Smooth muscle cell (in vitro differentiated cells): Measurements from ENCODE around the gene PRMT3. TPM values are rescaled to one million over a fixed set of nuclear protein-coding genes. Genes with fewer than 3 reads are reported as not detected.

ENCODE experiments used
- DNase-seq: peaks from one replicate; lab custom pipeline; 2025; ENCODE audit not compliant: unreplicated experiment; lab: John Stamatoyannopoulos, UW
- H2AFZ ChIP-seq: fragments of 200-600 bp; sonication (generic); 2 replicates; pipeline ENCODE4 v1.6.0; 2016; ENCODE audit warnings: antibody characterized with exemption, low read depth, mild to moderate bottlenecking
- H3F3A ChIP-seq: fragments of 200-600 bp; sonication (generic); 2 replicates; pipeline ENCODE4 v1.6.0; 2017; ENCODE audit warnings: antibody characterized with exemption, low read depth
- H3K27ac ChIP-seq: fragments of 200-600 bp; sonication (generic); 2 replicates; pipeline ENCODE4 v1.5.1; 2016; ENCODE audit warnings: low read depth, mild to moderate bottlenecking
- H3K27me3 ChIP-seq: fragments of 200-600 bp; sonication (generic); 2 replicates; pipeline ENCODE4 v1.6.1; 2016; ENCODE audit warnings: low read depth, mild to moderate bottlenecking
- H3K36me3 ChIP-seq: fragments of 200-600 bp; sonication (generic); 2 replicates; pipeline ENCODE4 v1.5.1; 2016; ENCODE audit warnings: low read depth
- H3K4me1 ChIP-seq: fragments of 200-600 bp; sonication (generic); 2 replicates; pipeline ENCODE4 v1.5.1; 2016; ENCODE audit warnings: low read depth
- H3K4me2 ChIP-seq: fragments of 200-600 bp; sonication (generic); 2 replicates; pipeline ENCODE4 v1.6.0; 2016; ENCODE audit warnings: mild to moderate bottlenecking
- H3K4me3 ChIP-seq: fragments of 200-600 bp; sonication (generic); 2 replicates; pipeline ENCODE4 v1.5.1; 2016; ENCODE audit warnings: mild to moderate bottlenecking
- H3K79me2 ChIP-seq: fragments of 200-600 bp; sonication (generic); 2 replicates; pipeline ENCODE4 v1.6.0; 2016; ENCODE audit warnings: low read depth, mild to moderate bottlenecking
- H3K9ac ChIP-seq: fragments of 200-600 bp; sonication (generic); 2 replicates; pipeline ENCODE4 v1.6.0; 2016; ENCODE audit warnings: low read depth
- H3K9me3 ChIP-seq: fragments of 200-600 bp; sonication (generic); replicated peaks from 2 replicates; pipeline ENCODE4 v1.5.1; 2016; ENCODE audit warnings: low read depth
- H4K20me1 ChIP-seq: fragments of 200-600 bp; sonication (generic); 2 replicates; pipeline ENCODE4 v1.6.0; 2016; ENCODE audit warnings: low read depth
- WGBS: methylation state at CpG from one replicate; pipeline ENCODE4 v1.1.7; 2016; ENCODE audit warnings: low lambda C conversion rate; 5-methylcytosine and 5-hydroxymethylcytosine counted together
- polyA plus RNA-seq: library from polyadenylated mRNA; unstranded; fragments of >200 nt; fragmentation: Nextera tagmentation; extraction: Ambion mirVana; gene quantifications from 2 replicates; pipeline ENCODE4 v1.2.1, GENCODE V29; 2016
- total RNA-seq: library from RNA; depleted of rRNA; stranded (reverse); fragments of >200 nt; gene quantifications from 2 replicates; pipeline ENCODE4 v1.2.3, GENCODE V29; 2014
- TF ChIP-seq, protein P1 (sequence below): fragments of 200-600 bp; sonication (generic); IDR thresholded peaks from 2 replicates; pipeline ENCODE4 v1.5.1; 2017; ENCODE audit warnings: borderline replicate concordance, mild to moderate bottlenecking, antibody characterized with exemption; ENCODE audit not compliant: insufficient read depth, poor library complexity, severe bottlenecking

The PRMT3 gene
- total and polyA plus RNA-seq, 2 experiments from 2014 or later, result 8.1 to 13.4 TPM

- Histone ChIP-seq H3K27me3 (no peaks in the 10 kb centered on the region), H3K27ac (no peak overlapping the region), H3K4me3 (no peak overlapping the region), H3K4me2 (no peak overlapping the region), H3K79me2 (no peaks in the 10 kb centered on the region), H2AFZ (no peak overlapping the region), H4K20me1 (no peaks in the 10 kb centered on the region), H3K9ac (no peak overlapping the region), H3K4me1 (no peaks in the 10 kb centered on the region), H3K36me3 (no peaks in the 10 kb centered on the region), H3F3A (no peaks in the 10 kb centered on the region), H3K9me3 (no peaks in the 10 kb centered on the region)
- DNase-seq, result no peak
- WGBS, result 77% methylated on average over 3 of the region's 3 CpGs
- TF ChIP-seq, protein P1, sequence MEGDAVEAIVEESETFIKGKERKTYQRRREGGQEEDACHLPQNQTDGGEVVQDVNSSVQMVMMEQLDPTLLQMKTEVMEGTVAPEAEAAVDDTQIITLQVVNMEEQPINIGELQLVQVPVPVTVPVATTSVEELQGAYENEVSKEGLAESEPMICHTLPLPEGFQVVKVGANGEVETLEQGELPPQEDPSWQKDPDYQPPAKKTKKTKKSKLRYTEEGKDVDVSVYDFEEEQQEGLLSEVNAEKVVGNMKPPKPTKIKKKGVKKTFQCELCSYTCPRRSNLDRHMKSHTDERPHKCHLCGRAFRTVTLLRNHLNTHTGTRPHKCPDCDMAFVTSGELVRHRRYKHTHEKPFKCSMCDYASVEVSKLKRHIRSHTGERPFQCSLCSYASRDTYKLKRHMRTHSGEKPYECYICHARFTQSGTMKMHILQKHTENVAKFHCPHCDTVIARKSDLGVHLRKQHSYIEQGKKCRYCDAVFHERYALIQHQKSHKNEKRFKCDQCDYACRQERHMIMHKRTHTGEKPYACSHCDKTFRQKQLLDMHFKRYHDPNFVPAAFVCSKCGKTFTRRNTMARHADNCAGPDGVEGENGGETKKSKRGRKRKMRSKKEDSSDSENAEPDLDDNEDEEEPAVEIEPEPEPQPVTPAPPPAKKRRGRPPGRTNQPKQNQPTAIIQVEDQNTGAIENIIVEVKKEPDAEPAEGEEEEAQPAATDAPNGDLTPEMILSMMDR, result no peak
These were observed 70.6 kb downstream of the PRMT3 start for GRCh38 chr11:20457934-20458680.

- Histone ChIP-seq H3K9me3 (no peaks in the 10 kb centered on the region), H4K20me1 (no peaks in the 10 kb centered on the region), H3K9ac (no peak overlapping the region), H3K4me2 (no peak overlapping the region), H3K79me2 (no peaks in the 10 kb centered on the region), H3K27me3 (no peaks in the 10 kb centered on the region), H3K27ac (no peak overlapping the region), H3K36me3 (no peaks in the 10 kb centered on the region), H3F3A (no peaks in the 10 kb centered on the region), H3K4me1 (no peaks in the 10 kb centered on the region), H3K4me3 (no peak overlapping the region), H2AFZ (no peak overlapping the region)
- WGBS, result 39% methylated on average over 1 of the region's 1 CpG
- no peak for DNase-seq
- TF ChIP-seq, protein P1, result no peak
These were observed 71.6 kb downstream of the PRMT3 start for GRCh38 chr11:20458905-20459632.

DNA sequence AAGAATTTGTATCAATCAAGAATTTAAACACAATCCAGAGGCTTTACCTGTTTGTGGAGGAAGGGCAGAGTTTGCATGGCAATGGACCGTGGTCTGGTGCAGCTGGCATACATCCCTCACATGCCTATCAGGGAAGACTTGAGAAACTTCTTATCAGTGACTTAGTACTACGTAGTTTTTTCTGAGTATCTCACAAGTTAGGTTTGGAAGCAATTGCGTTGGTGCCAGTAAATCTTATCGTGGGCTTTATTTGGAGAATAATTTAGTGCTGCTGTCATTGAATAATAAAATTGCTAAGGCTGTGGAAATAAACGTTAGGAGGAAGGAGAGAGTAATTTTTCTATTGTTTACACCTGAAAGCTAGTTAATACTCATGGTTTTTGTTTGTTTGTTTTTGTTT lies 72.3 kb downstream of the PRMT3 start:
- Histone ChIP-seq H3K36me3 (no peaks in the 10 kb centered on the region), H3K4me1 (no peaks in the 10 kb centered on the region), H3K27ac (no peak overlapping the region), H3K27me3 (no peaks in the 10 kb centered on the region), H3K9ac (no peak overlapping the region), H3K4me3 (no peak overlapping the region), H4K20me1 (no peaks in the 10 kb centered on the region), H3K4me2 (no peak overlapping the region), H3F3A (no peaks in the 10 kb centered on the region), H2AFZ (no peak overlapping the region), H3K79me2 (no peaks in the 10 kb centered on the region), H3K9me3 (no peaks in the 10 kb centered on the region)
- no peak for DNase-seq
- TF ChIP-seq, protein P1, result no peak
- 60% methylated on average over 5 of the region's 5 CpGs for WGBS
